SK-N-SH treated with all-trans-retinoic acid at 6 μM for 48 hours (cell line): ENCODE measurements around the gene SLC6A7.

Experiments used
- ATAC-seq: fragments of 200-7000 bp; cut with Tn5 transposase; 3 replicates; pipeline ENCODE4 v1.9.1; 2020; ENCODE audit warnings: mild to moderate bottlenecking, moderate library complexity
- ARNTL ChIP-seq: fragments of 450-650 bp; formaldehyde crosslinking; IDR thresholded peaks from 2 replicates; pipeline ENCODE4 v1.5.0; 2020; ENCODE audit warnings: low read depth, mild to moderate bottlenecking, moderate library complexity, borderline replicate concordance
- BACH2 ChIP-seq: fragments of 250-450 bp; sonication (Bioruptor Pico); IDR thresholded peaks from 2 replicates; pipeline ENCODE4 v1.9.0; 2021; ENCODE audit warnings: mild to moderate bottlenecking, borderline replicate concordance
- CSDC2 ChIP-seq: fragments of 250-450 bp; sonication (Bioruptor Pico); IDR thresholded peaks from 2 replicates; pipeline ENCODE4 v1.5.0; 2020; ENCODE audit warnings: mild to moderate bottlenecking, moderate library complexity
- ESRRG ChIP-seq: fragments of 250-450 bp; sonication (Bioruptor Pico); IDR thresholded peaks from 2 replicates; pipeline ENCODE4 v1.6.1; 2021; ENCODE audit warnings: mild to moderate bottlenecking
- GLIS3 ChIP-seq: fragments of 250-450 bp; sonication (Bioruptor Pico); IDR thresholded peaks from 2 replicates; pipeline ENCODE4 v1.5.0; 2020; ENCODE audit warnings: mild to moderate bottlenecking, moderate library complexity
- ISL1 ChIP-seq: fragments of 250-450 bp; sonication (Bioruptor Pico); IDR thresholded peaks from 2 replicates; pipeline ENCODE4 v2.1.2; 2022; ENCODE audit warnings: mild to moderate bottlenecking, moderate library complexity
- OSR1 ChIP-seq: fragments of 250-450 bp; sonication (Bioruptor Pico); IDR thresholded peaks from 2 replicates; pipeline ENCODE4 v1.8.0; 2022; ENCODE audit warnings: moderate library complexity, mild to moderate bottlenecking, inconsistent platforms
- PATZ1 ChIP-seq: fragments of 250-450 bp; sonication (Bioruptor Pico); IDR thresholded peaks from 2 replicates; pipeline ENCODE4 v1.8.0; 2020; ENCODE audit warnings: mild to moderate bottlenecking, moderate library complexity, borderline replicate concordance
- PPARA ChIP-seq: fragments of 250-450 bp; sonication (Bioruptor Pico); IDR thresholded peaks from 2 replicates; pipeline ENCODE4 v1.5.0; 2020; ENCODE audit warnings: mild to moderate bottlenecking, borderline replicate concordance
- SNAI2 ChIP-seq: fragments of 250-450 bp; sonication (Bioruptor Pico); IDR thresholded peaks from 2 replicates; pipeline ENCODE4 v1.5.0; 2020; ENCODE audit warnings: mild to moderate bottlenecking, moderate library complexity
- TCF4 ChIP-seq: fragments of 250-450 bp; sonication (Bioruptor Pico); IDR thresholded peaks from 2 replicates; pipeline ENCODE4 v1.8.0; 2021; ENCODE audit warnings: mild to moderate bottlenecking, moderate library complexity, borderline replicate concordance
- TOX ChIP-seq: fragments of 250-450 bp; sonication (Bioruptor Pico); IDR thresholded peaks from 2 replicates; pipeline ENCODE4 v1.8.0; 2021; ENCODE audit warnings: mild to moderate bottlenecking, moderate library complexity, borderline replicate concordance
- TSHZ2 ChIP-seq: fragments of 250-450 bp; sonication (Bioruptor Pico); IDR thresholded peaks from 2 replicates; pipeline ENCODE4 v1.5.0; 2020; ENCODE audit warnings: mild to moderate bottlenecking, moderate library complexity
- ZC3H10 ChIP-seq: fragments of 250-450 bp; sonication (Bioruptor Pico); IDR thresholded peaks from 2 replicates; pipeline ENCODE4 v1.5.1; 2021; ENCODE audit warnings: mild to moderate bottlenecking, moderate library complexity
- ZFP3 ChIP-seq: fragments of 250-450 bp; sonication (Bioruptor Pico); IDR thresholded peaks from 2 replicates; pipeline ENCODE4 v1.5.0; 2020; ENCODE audit warnings: mild to moderate bottlenecking, moderate library complexity
- ZFP30 ChIP-seq: fragments of 450-650 bp; formaldehyde crosslinking; IDR thresholded peaks from 2 replicates; pipeline ENCODE4 v1.5.0; 2022; ENCODE audit warnings: mild to moderate bottlenecking, moderate library complexity
- ZNF565 ChIP-seq: fragments of 450-650 bp; formaldehyde crosslinking; conservative IDR thresholded peaks from 2 replicates; pipeline ENCODE4 v1.5.0; 2020; ENCODE audit warnings: low read depth, mild to moderate bottlenecking, moderate library complexity
- ZNF70 ChIP-seq: fragments of 450-650 bp; formaldehyde crosslinking; IDR thresholded peaks from 2 replicates; pipeline ENCODE4 v1.5.0; 2020; ENCODE audit warnings: mild to moderate bottlenecking, moderate library complexity
- ZNF8 ChIP-seq: fragments of 450-650 bp; formaldehyde crosslinking; IDR thresholded peaks from 2 replicates; pipeline ENCODE4 v1.5.0; 2020; ENCODE audit warnings: mild to moderate bottlenecking, moderate library complexity
- TF ChIP-seq, protein P1 (sequence below): fragments of 250-450 bp; sonication (Bioruptor Pico); IDR thresholded peaks from 2 replicates; pipeline ENCODE4 v1.5.1; 2021; ENCODE audit warnings: mild to moderate bottlenecking, moderate library complexity

Gene SLC6A7

DNA sequence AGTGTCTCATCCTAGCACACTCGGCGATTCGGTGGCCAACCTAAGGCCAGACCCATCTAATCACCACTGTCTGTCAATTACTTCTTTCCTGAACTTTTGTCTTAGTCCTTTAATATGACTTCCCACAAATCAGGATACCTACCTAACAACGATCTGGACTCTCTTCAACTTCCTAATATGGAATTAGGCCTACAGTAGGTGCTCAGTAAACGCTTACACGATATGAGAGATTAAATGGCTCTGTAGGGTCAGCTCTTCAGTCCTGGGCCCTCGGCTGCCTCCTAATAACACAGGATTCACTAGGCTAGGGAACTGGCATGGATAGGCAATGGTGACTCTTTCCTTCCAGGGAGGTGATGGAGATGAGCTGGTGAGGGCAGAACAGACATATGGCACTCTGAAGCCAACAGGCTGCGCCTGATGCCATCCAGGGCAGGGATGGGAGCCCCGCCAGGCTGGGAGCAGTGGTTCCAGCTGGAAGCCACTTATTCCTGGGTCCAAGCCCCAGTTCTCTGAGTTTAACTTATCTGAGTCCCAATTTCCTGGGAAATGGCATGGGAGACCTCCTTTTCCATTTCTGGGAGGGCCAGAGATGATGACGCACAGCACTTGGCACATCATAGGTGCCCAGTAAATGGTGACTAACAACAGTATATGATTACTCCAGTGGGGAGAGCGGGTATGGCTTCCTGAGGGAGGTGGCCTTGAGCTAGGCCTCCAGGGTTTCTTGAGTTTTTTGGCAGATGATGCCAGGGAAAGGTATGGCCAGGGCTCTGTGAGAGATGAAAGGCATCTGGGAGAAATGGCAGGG is 41.5 kb upstream of the SLC6A7 start:
- no peak for ATAC-seq
- TF ChIP-seq BACH2 (CRISPR knock-in tag): no peak
- TF ChIP-seq ZC3H10 (CRISPR knock-in tag): no peak
- no peak for TF ChIP-seq TOX
- TF ChIP-seq GLIS3 (CRISPR knock-in tag): no peak
- TF ChIP-seq ISL1 (CRISPR knock-in tag): no peak
- TF ChIP-seq PPARA (CRISPR knock-in tag): no peak
- TF ChIP-seq ARNTL (CRISPR knock-in tag): no peak
- TF ChIP-seq ESRRG (CRISPR knock-in tag): no peak
- TF ChIP-seq TSHZ2 (CRISPR knock-in tag): no peak

DNA sequence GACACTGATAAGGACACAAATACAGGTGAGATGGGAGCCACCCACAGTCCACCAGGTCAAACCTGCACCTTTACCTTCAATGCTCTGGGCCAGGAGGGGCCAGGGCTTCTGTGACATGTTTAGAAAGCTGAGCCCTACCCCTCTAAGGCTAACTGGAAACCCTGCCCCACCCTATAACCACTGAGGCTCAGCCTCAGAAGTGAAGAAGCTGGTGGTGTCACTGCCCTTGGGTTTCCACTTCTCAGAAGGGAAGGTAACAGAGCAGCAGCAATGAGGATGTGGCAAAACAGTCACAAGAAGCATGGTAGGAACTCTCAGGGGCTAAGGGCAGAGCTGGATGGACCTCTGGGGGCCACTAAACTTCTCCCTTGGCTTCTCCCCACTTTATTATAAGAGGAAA is 40.2 kb upstream of the SLC6A7 start:
- no peak for TF ChIP-seq PPARA (CRISPR knock-in tag)
- TF ChIP-seq ZNF565 (CRISPR knock-in tag): no peak
- TF ChIP-seq ZFP30 (CRISPR knock-in tag): no peak
- no peak for TF ChIP-seq PATZ1 (CRISPR knock-in tag)
- TF ChIP-seq ARNTL (CRISPR knock-in tag): no peak
- no peak for TF ChIP-seq ISL1 (CRISPR knock-in tag)
- TF ChIP-seq ZNF70 (CRISPR knock-in tag): no peak
- TF ChIP-seq CSDC2 (CRISPR knock-in tag): no peak
- TF ChIP-seq ESRRG (CRISPR knock-in tag): no peak
- TF ChIP-seq SNAI2 (CRISPR knock-in tag): no peak
- TF ChIP-seq, protein P1, sequence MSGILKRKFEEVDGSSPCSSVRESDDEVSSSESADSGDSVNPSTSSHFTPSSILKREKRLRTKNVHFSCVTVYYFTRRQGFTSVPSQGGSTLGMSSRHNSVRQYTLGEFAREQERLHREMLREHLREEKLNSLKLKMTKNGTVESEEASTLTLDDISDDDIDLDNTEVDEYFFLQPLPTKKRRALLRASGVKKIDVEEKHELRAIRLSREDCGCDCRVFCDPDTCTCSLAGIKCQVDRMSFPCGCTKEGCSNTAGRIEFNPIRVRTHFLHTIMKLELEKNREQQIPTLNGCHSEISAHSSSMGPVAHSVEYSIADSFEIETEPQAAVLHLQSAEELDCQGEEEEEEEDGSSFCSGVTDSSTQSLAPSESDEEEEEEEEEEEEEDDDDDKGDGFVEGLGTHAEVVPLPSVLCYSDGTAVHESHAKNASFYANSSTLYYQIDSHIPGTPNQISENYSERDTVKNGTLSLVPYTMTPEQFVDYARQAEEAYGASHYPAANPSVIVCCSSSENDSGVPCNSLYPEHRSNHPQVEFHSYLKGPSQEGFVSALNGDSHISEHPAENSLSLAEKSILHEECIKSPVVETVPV: no peak
- TF ChIP-seq TSHZ2 (CRISPR knock-in tag): no peak
- no peak for TF ChIP-seq ZFP3 (CRISPR knock-in tag)
- no peak for TF ChIP-seq ZNF8 (CRISPR knock-in tag)
- TF ChIP-seq OSR1 (CRISPR knock-in tag): no peak
- no peak for TF ChIP-seq TOX
- TF ChIP-seq TCF4 (CRISPR knock-in tag): no peak
- ATAC-seq: no peak
